ENCODE measurements around the gene KIRREL3.

Gene KIRREL3

GRCh38 chr11:126734752-126735151 lies 265.8 kb downstream of the KIRREL3 start:
- TF ChIP-seq PAX5 (IDR thresholded peaks at IDR 0.05; ENCODE audit: insufficient read depth, low read length, severe bottlenecking) (no peak), SPI1 (IDR thresholded peaks at IDR 0.05; ENCODE audit: low read depth, low read length) (no peak), POLR2A (IDR thresholded peaks at IDR 0.05; ENCODE audit: low read depth, low read length) (no peak), POU2F2 (IDR thresholded peaks at IDR 0.05; ENCODE audit: low read depth, low read length) (no peak), POLR2AphosphoS5 (IDR thresholded peaks at IDR 0.05; ENCODE audit: low read depth, low read length) (no peak), TAF1 (IDR thresholded peaks at IDR 0.05; ENCODE audit: low read depth, low read length) (no peak)
- FAIRE-seq (no peak), DNase-seq (ENCODE audit: insufficient read length, low spot score) (no peak)

- DNase-seq (ENCODE audit: insufficient read length, low spot score), result no peak
- TF ChIP-seq POLR2AphosphoS5 (IDR thresholded peaks at IDR 0.05; ENCODE audit: low read depth, low read length) (no peak), TAF1 (IDR thresholded peaks at IDR 0.05; ENCODE audit: low read depth, low read length) (no peak), PAX5 (IDR thresholded peaks at IDR 0.05; ENCODE audit: insufficient read depth, low read length, severe bottlenecking) (no peak), SPI1 (IDR thresholded peaks at IDR 0.05; ENCODE audit: low read depth, low read length) (no peak), POU2F2 (IDR thresholded peaks at IDR 0.05; ENCODE audit: low read depth, low read length) (no peak), POLR2A (IDR thresholded peaks at IDR 0.05; ENCODE audit: low read depth, low read length) (no peak)
- no peak for FAIRE-seq
Observed at GRCh38 chr11:126733685-126734084, 266.9 kb downstream of the KIRREL3 start.

- TF ChIP-seq POU2F2 (IDR thresholded peaks at IDR 0.05; ENCODE audit: low read depth, low read length) (no peak), PAX5 (IDR thresholded peaks at IDR 0.05; ENCODE audit: insufficient read depth, low read length, severe bottlenecking) (no peak)
- peak; percentile 81 for FAIRE-seq
Observed at GRCh38 chr11:126732981-126733380, 267.6 kb downstream of the KIRREL3 start.

GRCh38 chr11:126731576-126732142 lies 268.9 kb downstream of the KIRREL3 start:
- DNase-seq (ENCODE audit: insufficient read length, low spot score) (no peak), FAIRE-seq (no peak)
- no peak for TF ChIP-seq SPI1 (IDR thresholded peaks at IDR 0.05; ENCODE audit: low read depth, low read length)
- no peak for TF ChIP-seq POU2F2 (IDR thresholded peaks at IDR 0.05; ENCODE audit: low read depth, low read length)
- no peak for TF ChIP-seq PAX5 (IDR thresholded peaks at IDR 0.05; ENCODE audit: insufficient read depth, low read length, severe bottlenecking)
- TF ChIP-seq POLR2A (IDR thresholded peaks at IDR 0.05; ENCODE audit: low read depth, low read length), result no peak
- TF ChIP-seq POLR2AphosphoS5 (IDR thresholded peaks at IDR 0.05; ENCODE audit: low read depth, low read length), result no peak
- TF ChIP-seq TAF1 (IDR thresholded peaks at IDR 0.05; ENCODE audit: low read depth, low read length), result no peak

More at GRCh38 chr11:126732981-126733380, 267.6 kb downstream of the KIRREL3 start:
- DNase-seq (ENCODE audit: insufficient read length, low spot score), result no peak

- FAIRE-seq (no peak), DNase-seq (ENCODE audit: insufficient read length, low spot score) (no peak)
- no peak for TF ChIP-seq POU2F2 (IDR thresholded peaks at IDR 0.05; ENCODE audit: low read depth, low read length)
- no peak for TF ChIP-seq TAF1 (IDR thresholded peaks at IDR 0.05; ENCODE audit: low read depth, low read length)
- no peak for TF ChIP-seq POLR2A (IDR thresholded peaks at IDR 0.05; ENCODE audit: low read depth, low read length)
- no peak for TF ChIP-seq POLR2AphosphoS5 (IDR thresholded peaks at IDR 0.05; ENCODE audit: low read depth, low read length)
- TF ChIP-seq PAX5 (IDR thresholded peaks at IDR 0.05; ENCODE audit: insufficient read depth, low read length, severe bottlenecking), result no peak
- no peak for TF ChIP-seq SPI1 (IDR thresholded peaks at IDR 0.05; ENCODE audit: low read depth, low read length)
Observed at GRCh38 chr11:126727381-126727780, 273.2 kb downstream of the KIRREL3 start.

GRCh38 chr11:126725521-126725920 lies 275.0 kb downstream of the KIRREL3 start:
- no peak for FAIRE-seq
- TF ChIP-seq TAF1 (IDR thresholded peaks at IDR 0.05; ENCODE audit: low read depth, low read length), result no peak
- no peak for TF ChIP-seq POLR2A (IDR thresholded peaks at IDR 0.05; ENCODE audit: low read depth, low read length)
- TF ChIP-seq POLR2AphosphoS5 (IDR thresholded peaks at IDR 0.05; ENCODE audit: low read depth, low read length), result no peak
- no peak for TF ChIP-seq SPI1 (IDR thresholded peaks at IDR 0.05; ENCODE audit: low read depth, low read length)
- TF ChIP-seq POU2F2 (IDR thresholded peaks at IDR 0.05; ENCODE audit: low read depth, low read length), result no peak
- no peak for TF ChIP-seq PAX5 (IDR thresholded peaks at IDR 0.05; ENCODE audit: insufficient read depth, low read length, severe bottlenecking)
- DNase-seq (ENCODE audit: insufficient read length, low spot score), result no peak

- no peak for FAIRE-seq
- TF ChIP-seq POU2F2 (IDR thresholded peaks at IDR 0.05; ENCODE audit: low read depth, low read length), result no peak
- no peak for DNase-seq (ENCODE audit: insufficient read length, low spot score)
Observed at GRCh38 chr11:126725043-126725442, 275.5 kb downstream of the KIRREL3 start.

- TF ChIP-seq POLR2A (IDR thresholded peaks at IDR 0.05; ENCODE audit: low read depth, low read length) (no peak), SPI1 (IDR thresholded peaks at IDR 0.05; ENCODE audit: low read depth, low read length) (no peak), POLR2AphosphoS5 (IDR thresholded peaks at IDR 0.05; ENCODE audit: low read depth, low read length) (no peak), POU2F2 (IDR thresholded peaks at IDR 0.05; ENCODE audit: low read depth, low read length) (no peak), TAF1 (IDR thresholded peaks at IDR 0.05; ENCODE audit: low read depth, low read length) (no peak), PAX5 (IDR thresholded peaks at IDR 0.05; ENCODE audit: insufficient read depth, low read length, severe bottlenecking) (no peak)
- DNase-seq (ENCODE audit: insufficient read length, low spot score), result no peak
- no peak for FAIRE-seq
Observed at GRCh38 chr11:126723665-126724045, 276.9 kb downstream of the KIRREL3 start.

GRCh38 chr11:126722956-126723664 lies 277.5 kb downstream of the KIRREL3 start:
- DNase-seq (ENCODE audit: insufficient read length, low spot score), result no peak
- no peak for TF ChIP-seq PAX5 (IDR thresholded peaks at IDR 0.05; ENCODE audit: insufficient read depth, low read length, severe bottlenecking)
- TF ChIP-seq POLR2AphosphoS5 (IDR thresholded peaks at IDR 0.05; ENCODE audit: low read depth, low read length), result no peak
- TF ChIP-seq SPI1 (IDR thresholded peaks at IDR 0.05; ENCODE audit: low read depth, low read length), result no peak
- no peak for TF ChIP-seq TAF1 (IDR thresholded peaks at IDR 0.05; ENCODE audit: low read depth, low read length)
- TF ChIP-seq POLR2A (IDR thresholded peaks at IDR 0.05; ENCODE audit: low read depth, low read length), result no peak
- no peak for TF ChIP-seq POU2F2 (IDR thresholded peaks at IDR 0.05; ENCODE audit: low read depth, low read length)
- no peak for FAIRE-seq
